ENCODE measurements around the gene ACADL. TPM values are rescaled to one million over a fixed set of nuclear protein-coding genes. Genes with fewer than 3 reads are reported as not detected.

ACADL gene
- total RNA-seq, 4 donors from 2014 or later = 0.44 to 1.6 (median 0.95) TPM

GRCh38 chr2:210198326-210198725 lies 26.9 kb downstream of the ACADL start:
- H3K27ac ChIP-seq = no peak overlapping the region
- 7 to 17% methylated on average over 1 of the region's 1 CpG for WGBS, 2 donors
- no peak overlapping the region for H3K4me3 ChIP-seq
- H3K4me1 ChIP-seq = peaks cover 0 to 3% (median 3%) of the 10 kb centered on the region in 3 donors
- TF ChIP-seq POLR2A (IDR thresholded peaks at IDR 0.05) (no peak), CTCF (IDR thresholded peaks at IDR 0.05) (no peak)
- no peak for DNase-seq
- intact Hi-C loops (cut with DNase I) = loop anchor here (5.0 to 10.0 kb wide), 2 partner anchors 134 to 221 kb away; no protein-coding TSS in a partner anchor
- no peaks in the 10 kb centered on the region for H3K9me3 ChIP-seq
- H3K27me3 ChIP-seq = peaks cover 0 to 5% (median 0%) of the 10 kb centered on the region in 4 donors
- H3K36me3 ChIP-seq = no peaks in the 10 kb centered on the region

GRCh38 chr2:210197720-210198119 lies 27.5 kb downstream of the ACADL start:
- H3K4me3 ChIP-seq = no peak overlapping the region
- intact Hi-C loops (cut with DNase I) = loop anchor here (5.0 to 10.0 kb wide), 2 partner anchors 133 to 220 kb away; no protein-coding TSS in a partner anchor
- 56 to 76% methylated on average over 2 of the region's 2 CpGs for WGBS, 2 donors

GRCh38 chr2:210195101-210195852 lies 30.0 kb downstream of the ACADL start:
- Histone ChIP-seq H3K27ac (no peak overlapping the region), H3K27me3 (no peaks in the 10 kb centered on the region), H3K9me3 (no peaks in the 10 kb centered on the region), H3K36me3 (no peaks in the 10 kb centered on the region), H3K4me3 (peak overlapping the region in 1 of 4 donors; percentile 43), H3K4me1 (peaks cover 0 to 3% (median 3%) of the 10 kb centered on the region in 3 donors)
- DNase-seq = no peak
- intact Hi-C loops (cut with DNase I) = loop anchor here (5.0 to 10.0 kb wide), 2 partner anchors 130 to 218 kb away; no protein-coding TSS in a partner anchor
- no peak for TF ChIP-seq POLR2A (IDR thresholded peaks at IDR 0.05)
- peak; percentile 24 to 74 (median 66) for TF ChIP-seq CTCF (IDR thresholded peaks at IDR 0.05)
- WGBS, 2 donors = 25 to 28% methylated on average over 8 of the region's 8 CpGs

More at GRCh38 chr2:210197720-210198119, 27.5 kb downstream of the ACADL start:
- Histone ChIP-seq H3K4me1 (peaks cover 0 to 3% (median 3%) of the 10 kb centered on the region in 3 donors), H3K27ac (no peak overlapping the region), H3K9me3 (no peaks in the 10 kb centered on the region), H3K27me3 (peaks cover 0 to 5% (median 0%) of the 10 kb centered on the region in 4 donors), H3K36me3 (no peaks in the 10 kb centered on the region)
- TF ChIP-seq POLR2A (IDR thresholded peaks at IDR 0.05) = no peak
- TF ChIP-seq CTCF (IDR thresholded peaks at IDR 0.05) = no peak
- no peak for DNase-seq

GRCh38 chr2:210190345-210190744 lies 34.9 kb downstream of the ACADL start:
- intact Hi-C loops (cut with DNase I) = loop anchor here (10.0 kb wide), 1 partner anchor 126 kb away; no protein-coding TSS in a partner anchor
- H3K4me3 ChIP-seq = no peak overlapping the region
- no peak overlapping the region for H3K27ac ChIP-seq
- H3K4me1 ChIP-seq = peaks cover 0 to 3% (median 0%) of the 10 kb centered on the region in 3 donors
- H3K9me3 ChIP-seq = peaks cover 0 to 13% (median 0%) of the 10 kb centered on the region in 3 donors
- 82 to 89% methylated on average over 4 of the region's 4 CpGs for WGBS, 2 donors
- no peaks in the 10 kb centered on the region for H3K27me3 ChIP-seq
- no peak for DNase-seq
- no peak for TF ChIP-seq POLR2A (IDR thresholded peaks at IDR 0.05)
- no peak for TF ChIP-seq CTCF (IDR thresholded peaks at IDR 0.05)
- H3K36me3 ChIP-seq = no peaks in the 10 kb centered on the region
